HG03354 (cell line): Measurements from ENCODE around the gene LRRTM3.

Experiments used
- ATAC-seq: cut with Tn5 transposase; IDR thresholded peaks from one replicate; pipeline ENCODE4 v1.9.1; 2021; ENCODE audit warnings: mild to moderate bottlenecking; ENCODE audit not compliant: unreplicated experiment, poor library complexity, severe bottlenecking

Gene LRRTM3

DNA sequence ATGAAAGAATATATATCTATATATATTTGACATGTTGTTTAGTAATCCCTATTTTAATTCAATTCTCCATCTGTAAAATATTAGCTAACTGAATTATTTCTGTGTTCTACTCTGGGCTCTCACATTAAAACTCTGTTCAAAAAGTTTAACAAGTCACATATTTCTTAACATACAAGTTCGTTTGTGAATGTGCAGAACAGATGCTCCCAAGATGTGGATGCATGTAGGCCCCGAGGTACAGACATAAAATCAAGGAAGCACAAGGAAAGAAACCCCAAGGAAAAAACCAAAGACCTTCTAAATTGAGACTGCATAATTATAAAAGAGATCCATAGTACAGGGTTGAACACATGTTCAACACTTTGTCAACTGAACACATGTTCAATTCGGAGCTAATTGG is 175.1 kb downstream of the LRRTM3 start:
- no peak for ATAC-seq

DNA sequence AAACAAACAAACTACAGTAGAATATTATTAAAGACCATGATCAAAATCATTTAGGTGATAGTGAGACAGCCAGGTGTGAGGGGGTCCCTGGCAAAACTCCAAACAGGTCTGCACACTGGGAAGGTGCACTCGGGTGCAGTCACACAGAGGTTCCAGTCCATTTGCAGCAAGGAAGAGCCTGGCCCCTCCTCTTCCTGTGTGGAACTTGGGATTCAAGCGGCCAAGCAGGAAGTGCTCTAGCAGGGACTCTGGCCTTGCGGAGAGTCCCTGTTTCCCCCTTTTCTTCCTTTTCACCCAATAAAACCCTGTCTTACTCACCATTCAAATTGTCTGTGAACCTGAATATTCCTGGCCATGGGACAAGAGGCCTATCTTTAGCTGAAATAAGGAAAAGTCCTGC is 181.8 kb downstream of the LRRTM3 start:
- no peak for ATAC-seq

DNA sequence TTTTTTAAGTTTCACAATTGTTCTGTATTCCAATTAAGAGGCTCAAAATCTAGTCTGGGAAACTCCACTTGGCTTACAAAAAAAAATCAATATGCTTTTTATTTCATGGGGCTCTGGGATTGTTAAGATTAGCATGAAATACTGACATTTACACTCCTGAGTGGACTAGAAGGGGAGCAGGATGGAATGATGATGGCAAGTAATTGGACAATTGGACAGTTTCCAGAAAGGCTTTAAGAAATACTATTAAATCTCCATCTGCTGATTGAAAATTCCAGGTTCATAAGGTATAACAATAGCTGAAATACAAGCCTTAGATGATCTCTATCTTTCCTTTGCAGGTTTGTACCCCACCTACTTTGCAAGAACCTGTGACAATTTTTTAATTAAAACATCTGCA is 184.4 kb downstream of the LRRTM3 start:
- ATAC-seq, result no peak

GRCh38 chr10:67112765-67113164 is 186.9 kb downstream of the LRRTM3 start:
- no peak for ATAC-seq

- no peak for ATAC-seq
Measured at GRCh38 chr10:67114945-67115344, 189.1 kb downstream of the LRRTM3 start.

DNA sequence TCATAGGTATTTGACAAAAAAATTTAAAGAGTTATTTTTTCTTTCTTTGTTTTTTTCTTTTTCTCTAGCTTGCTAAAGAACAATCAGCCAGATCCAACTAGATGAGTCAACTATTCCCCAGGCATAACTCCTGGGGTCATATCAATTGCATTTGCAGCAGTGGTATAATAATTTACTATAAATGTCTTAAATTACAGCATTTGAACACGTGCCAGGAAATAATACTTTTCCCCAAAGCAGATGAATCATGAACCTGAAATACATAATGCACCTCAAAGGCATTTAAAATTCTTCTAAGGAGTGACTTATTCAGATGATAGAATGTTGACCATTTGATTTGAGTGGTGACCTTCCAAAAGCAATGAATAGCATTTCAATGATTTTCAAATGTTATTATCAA is 190.1 kb downstream of the LRRTM3 start:
- ATAC-seq, result no peak

DNA sequence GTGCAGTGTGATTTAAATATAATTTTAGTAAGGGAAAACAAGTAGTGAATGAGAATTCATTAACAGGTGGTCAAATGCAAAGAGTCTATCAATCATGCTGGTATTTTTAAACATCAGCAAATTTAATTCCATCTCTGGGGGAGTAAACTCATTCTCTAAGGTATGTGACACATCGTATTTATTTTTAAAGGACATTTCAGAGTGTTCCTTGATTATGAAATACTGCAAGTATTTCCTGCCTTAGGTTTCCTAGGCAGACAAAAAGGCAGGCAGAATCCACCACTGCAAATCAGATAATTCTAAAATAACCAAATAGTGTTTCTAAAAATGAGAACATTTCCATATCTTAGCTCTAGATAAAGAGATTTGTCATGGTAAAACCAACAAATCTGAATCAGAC is 193.8 kb downstream of the LRRTM3 start:
- no peak for ATAC-seq

GRCh38 chr10:67127441-67127840 is 201.6 kb downstream of the LRRTM3 start:
- no peak for ATAC-seq

DNA sequence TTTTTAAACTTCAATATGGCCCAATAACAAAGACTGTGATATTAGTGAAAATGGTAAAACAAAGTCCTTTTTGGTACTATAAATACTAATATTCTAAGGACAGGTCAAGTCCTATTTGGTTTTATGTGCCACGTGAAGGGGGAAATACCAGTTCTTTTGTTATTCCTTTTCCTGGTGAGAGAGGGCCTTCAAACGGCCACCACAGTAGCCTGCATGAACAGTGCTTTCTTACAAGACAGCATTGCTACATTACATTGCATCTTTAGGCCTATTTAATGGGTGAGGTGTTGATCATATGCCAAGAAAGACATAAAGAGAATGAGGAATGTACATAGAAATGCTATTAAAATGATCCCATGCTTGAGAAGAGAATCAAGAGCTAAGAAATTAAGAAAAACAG is 214.8 kb downstream of the LRRTM3 start:
- no peak for ATAC-seq

DNA sequence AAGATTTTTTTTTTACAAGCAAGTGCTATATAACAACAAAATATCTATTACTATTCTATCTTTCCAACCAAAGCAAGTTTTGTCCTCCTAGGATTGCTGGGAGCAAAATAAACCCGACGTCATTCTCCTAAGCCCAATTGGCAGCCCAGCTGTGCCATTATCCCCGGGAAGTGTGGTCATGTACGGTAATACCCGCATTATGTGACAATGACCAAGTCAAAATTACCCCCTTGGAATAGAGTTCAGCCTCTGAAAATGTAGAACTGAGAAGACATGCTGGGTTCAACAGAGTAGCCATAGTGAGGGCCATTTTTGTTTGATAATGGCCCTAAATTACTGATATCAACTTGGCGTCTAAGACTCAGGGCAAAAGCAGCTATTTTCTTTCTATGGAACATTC is 215.5 kb downstream of the LRRTM3 start:
- no peak for ATAC-seq

- ATAC-seq, result no peak
Measured at GRCh38 chr10:67144530-67144929, 218.7 kb downstream of the LRRTM3 start.
